Uterus (tissue), 2 donors: ENCODE results near the gene PLCL1.

ENCODE experiments used
- POLR2A ChIP-seq, 2 donors: fragments of 450-650 bp; IDR thresholded peaks; one replicate each; pipeline ENCODE4 v1.6.1; 2016; ENCODE audit warnings: antibody characterized with exemption in 2 of 2, mild to moderate bottlenecking in 1 of 2, moderate library complexity in 1 of 2
- TF ChIP-seq, protein P1 (sequence below), 4 experiments: fragments of 200-600 bp in 2 of 4; fragments of 450-650 bp in 2 of 4; sonication (generic) in 2 of 4; IDR thresholded peaks; one replicate each; pipeline ENCODE4 v1.5.1; 2016 to 2019; ENCODE audit warnings: antibody characterized with exemption in 4 of 4, mild to moderate bottlenecking in 2 of 4, moderate library complexity in 1 of 4

DNA sequence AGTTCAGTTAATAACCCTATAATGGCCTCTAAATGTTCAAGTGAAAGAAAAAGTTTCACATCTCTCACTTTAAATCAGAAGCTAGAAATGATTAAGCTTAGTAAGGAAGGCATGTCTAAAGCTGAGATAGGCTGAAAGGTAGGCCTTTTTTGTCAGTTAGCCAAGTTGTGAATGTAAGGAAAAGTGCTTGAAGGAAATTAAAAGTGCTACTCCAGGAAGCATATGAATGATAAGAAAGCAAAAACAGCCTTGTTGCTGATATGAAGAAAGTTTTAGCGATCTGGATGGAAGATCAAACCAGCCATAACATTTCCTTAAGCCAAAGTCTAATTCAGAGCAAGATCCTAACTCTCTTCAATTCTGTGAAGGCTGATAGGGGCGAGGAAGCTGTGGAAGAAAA lies 10.1 kb downstream of the PLCL1 start:
- TF ChIP-seq, protein P1, sequence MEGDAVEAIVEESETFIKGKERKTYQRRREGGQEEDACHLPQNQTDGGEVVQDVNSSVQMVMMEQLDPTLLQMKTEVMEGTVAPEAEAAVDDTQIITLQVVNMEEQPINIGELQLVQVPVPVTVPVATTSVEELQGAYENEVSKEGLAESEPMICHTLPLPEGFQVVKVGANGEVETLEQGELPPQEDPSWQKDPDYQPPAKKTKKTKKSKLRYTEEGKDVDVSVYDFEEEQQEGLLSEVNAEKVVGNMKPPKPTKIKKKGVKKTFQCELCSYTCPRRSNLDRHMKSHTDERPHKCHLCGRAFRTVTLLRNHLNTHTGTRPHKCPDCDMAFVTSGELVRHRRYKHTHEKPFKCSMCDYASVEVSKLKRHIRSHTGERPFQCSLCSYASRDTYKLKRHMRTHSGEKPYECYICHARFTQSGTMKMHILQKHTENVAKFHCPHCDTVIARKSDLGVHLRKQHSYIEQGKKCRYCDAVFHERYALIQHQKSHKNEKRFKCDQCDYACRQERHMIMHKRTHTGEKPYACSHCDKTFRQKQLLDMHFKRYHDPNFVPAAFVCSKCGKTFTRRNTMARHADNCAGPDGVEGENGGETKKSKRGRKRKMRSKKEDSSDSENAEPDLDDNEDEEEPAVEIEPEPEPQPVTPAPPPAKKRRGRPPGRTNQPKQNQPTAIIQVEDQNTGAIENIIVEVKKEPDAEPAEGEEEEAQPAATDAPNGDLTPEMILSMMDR (IDR thresholded peaks at IDR 0.05): no peak
- no peak for TF ChIP-seq POLR2A (IDR thresholded peaks at IDR 0.05)
